ENCODE results near the gene FBXO34.

DNA sequence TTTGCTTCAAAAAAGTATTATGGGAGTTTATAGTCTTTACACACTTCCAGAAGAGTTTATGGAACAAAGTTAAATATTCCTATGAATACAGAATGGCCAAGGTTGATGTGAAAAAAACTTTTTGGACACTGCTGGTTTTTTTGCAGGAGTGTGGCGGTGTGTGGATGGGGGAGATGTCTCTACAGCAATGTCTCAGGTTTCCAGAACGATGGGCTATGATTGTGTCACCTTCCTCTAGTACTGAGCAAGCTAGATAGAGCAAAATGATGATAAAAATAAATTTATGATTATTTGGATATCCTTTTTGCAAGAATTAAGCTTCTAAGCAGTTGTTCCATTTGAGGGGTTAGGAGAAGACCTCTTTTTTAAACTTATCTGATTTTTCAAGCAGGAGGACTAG, 37.9 kb downstream of the FBXO34 start:
- no peak for TF ChIP-seq CTCF (IDR thresholded peaks at IDR 0.05)
- TF ChIP-seq POLR2A (IDR thresholded peaks at IDR 0.05): no peak
